H9 (cell line): ENCODE measurements around the gene SMC5. TPM values are rescaled to one million over a fixed set of nuclear protein-coding genes. Genes with fewer than 3 reads are reported as not detected.

Source experiments
- DNase-seq: peaks from one replicate; pipeline ENCODE4 v3.0.0-alpha.2; 2017
- H2AFZ ChIP-seq: one replicate; pipeline ENCODE4 v1.6.1; 2013; ENCODE audit warnings: mild to moderate bottlenecking, low read length, control low read depth, moderate library complexity
- H2AK5ac ChIP-seq: 2 replicates; pipeline ENCODE4 v1.6.1; 2013; ENCODE audit warnings: low read length, control low read depth, mixed read lengths; ENCODE audit not compliant: insufficient read length
- H2BK120ac ChIP-seq: one replicate; pipeline ENCODE4 v1.6.1; 2013; ENCODE audit warnings: low read depth, mild to moderate bottlenecking, low read length, control low read depth, inconsistent platforms; ENCODE audit not compliant: poor library complexity, severe bottlenecking
- H2BK12ac ChIP-seq: 2 replicates; pipeline ENCODE4 v1.6.1; 2013; ENCODE audit warnings: low read length, control low read depth, mixed read lengths, low read depth; ENCODE audit not compliant: insufficient read length
- H2BK15ac ChIP-seq: 2 replicates; pipeline ENCODE4 v1.6.1; 2013; ENCODE audit warnings: low read depth, low read length, control low read depth
- H2BK20ac ChIP-seq: one replicate; pipeline ENCODE4 v1.6.1; 2013; ENCODE audit warnings: low read depth, mild to moderate bottlenecking, low read length, control low read depth, inconsistent platforms; ENCODE audit not compliant: poor library complexity, severe bottlenecking
- H2BK5ac ChIP-seq: 2 replicates; pipeline ENCODE4 v1.6.1; 2013; ENCODE audit warnings: low read length, control low read depth, mixed read lengths; ENCODE audit not compliant: insufficient read length
- H3K14ac ChIP-seq: 2 replicates; pipeline ENCODE4 v1.6.1; 2013; ENCODE audit warnings: low read length, control low read depth; ENCODE audit not compliant: insufficient read depth
- H3K18ac ChIP-seq: 2 replicates; pipeline ENCODE4 v1.6.1; 2013; ENCODE audit warnings: low read depth, mild to moderate bottlenecking, mixed read lengths, low read length, control low read depth; ENCODE audit not compliant: insufficient read length
- H3K23ac ChIP-seq: 2 replicates; pipeline ENCODE4 v1.6.1; 2013; ENCODE audit warnings: low read length, control low read depth, mixed read lengths, low read depth; ENCODE audit not compliant: insufficient read length
- H3K23me2 ChIP-seq: 2 replicates; pipeline ENCODE4 v1.6.1; 2013; ENCODE audit warnings: low read depth, mild to moderate bottlenecking, mixed read lengths, low read length, control low read depth; ENCODE audit not compliant: insufficient read length, poor library complexity, severe bottlenecking
- H3K27ac ChIP-seq: 2 replicates; pipeline ENCODE4 v1.5.1; 2013; ENCODE audit warnings: low read length, control low read depth, mixed read lengths, low read depth; ENCODE audit not compliant: insufficient read length
- H3K27me3 ChIP-seq: 2 replicates; pipeline ENCODE4 v1.6.1; 2013; ENCODE audit warnings: low read length, control low read depth, inconsistent platforms; ENCODE audit not compliant: insufficient read depth
- H3K4ac ChIP-seq: 2 replicates; pipeline ENCODE4 v1.6.1; 2013; ENCODE audit warnings: low read depth, mild to moderate bottlenecking, control low read depth, inconsistent platforms, low read length, moderate library complexity
- H3K4me1 ChIP-seq: 2 replicates; pipeline ENCODE4 v1.6.1; 2013; ENCODE audit warnings: low read length, control low read depth, inconsistent platforms; ENCODE audit not compliant: insufficient read depth
- H3K4me2 ChIP-seq: 2 replicates; pipeline ENCODE4 v1.6.1; 2013; ENCODE audit warnings: low read length, control low read depth, mixed read lengths; ENCODE audit not compliant: insufficient read length, insufficient read depth
- H3K56ac ChIP-seq: 2 replicates; pipeline ENCODE4 v1.6.1; 2013; ENCODE audit warnings: low read depth, mild to moderate bottlenecking, mixed read lengths, low read length, control low read depth; ENCODE audit not compliant: insufficient read length
- H3K79me1 ChIP-seq: 2 replicates; pipeline ENCODE4 v1.6.1; 2013; ENCODE audit warnings: low read depth, mild to moderate bottlenecking, moderate library complexity, low read length, control low read depth, inconsistent platforms; ENCODE audit not compliant: insufficient read depth, poor library complexity, severe bottlenecking
- H3K79me2 ChIP-seq: 2 replicates; pipeline ENCODE4 v1.6.1; 2013; ENCODE audit warnings: low read length, control low read depth, inconsistent platforms; ENCODE audit not compliant: insufficient read depth
- H3K9ac ChIP-seq: 2 replicates; pipeline ENCODE4 v1.6.1; 2013; ENCODE audit warnings: low read length, control low read depth, mixed read lengths; ENCODE audit not compliant: insufficient read length; ENCODE audit errors: extremely low read depth
- H3K9me3 ChIP-seq: one replicate; pipeline ENCODE4 v1.6.1; 2013; ENCODE audit warnings: low read depth, low read length, inconsistent platforms; ENCODE audit not compliant: control insufficient read depth
- H3T11ph ChIP-seq: one replicate; pipeline ENCODE4 v1.6.1; 2013; ENCODE audit warnings: mild to moderate bottlenecking, low read length, control low read depth, inconsistent platforms
- H4K20me1 ChIP-seq: one replicate; pipeline ENCODE4 v1.6.1; 2013; ENCODE audit not compliant: control insufficient read depth, insufficient read length, insufficient read depth
- H4K5ac ChIP-seq: 2 replicates; pipeline ENCODE4 v1.6.1; 2013; ENCODE audit warnings: low read depth, mild to moderate bottlenecking, mixed read lengths, low read length, control low read depth; ENCODE audit not compliant: insufficient read length
- H4K8ac ChIP-seq: replicated peaks from 2 replicates; pipeline ENCODE4 v1.6.1; 2013; ENCODE audit warnings: low read length, control low read depth, mixed read lengths, low read depth; ENCODE audit not compliant: insufficient read length
- H4K91ac ChIP-seq: 2 replicates; pipeline ENCODE4 v1.6.1; 2013; ENCODE audit warnings: low read depth, mild to moderate bottlenecking, moderate library complexity, mixed read lengths, low read length, control low read depth; ENCODE audit not compliant: insufficient read length
- H3K27ac Mint-ChIP-seq, 3 experiments: 2 replicates in 2 of 3; 3 replicates in 1 of 3; pipeline ENCODE4 v1.8.0; 2020 to 2021; ENCODE audit warnings: mixed read lengths in 3 of 3, mild to moderate bottlenecking in 1 of 3, moderate library complexity in 1 of 3
- H3K27me3 Mint-ChIP-seq: 2 replicates; pipeline ENCODE4 v1.8.0; 2021; ENCODE audit warnings: low read depth, mild to moderate bottlenecking, moderate library complexity, mixed read lengths
- H3K36me3 Mint-ChIP-seq, 3 experiments: 2 replicates in 2 of 3; 3 replicates in 1 of 3; pipeline ENCODE4 v1.8.0; 2020 to 2021; ENCODE audit warnings: low read depth in 3 of 3, mixed read lengths in 3 of 3; ENCODE audit not compliant: insufficient read depth in 1 of 3
- H3K4me1 Mint-ChIP-seq, 2 experiments: 2 replicates each; pipeline ENCODE4 v1.8.0; 2020; ENCODE audit warnings: mixed read lengths in 2 of 2
- H3K4me3 Mint-ChIP-seq, 2 experiments: 2 replicates in 1 of 2; 3 replicates in 1 of 2; pipeline ENCODE4 v1.8.0; 2020 to 2021; ENCODE audit warnings: mild to moderate bottlenecking in 2 of 2, mixed read lengths in 2 of 2, moderate library complexity in 1 of 2
- H3K9me3 Mint-ChIP-seq, 2 experiments: 2 replicates in 1 of 2; 3 replicates in 1 of 2; pipeline ENCODE4 v1.8.0; 2020; ENCODE audit warnings: mild to moderate bottlenecking in 2 of 2, mixed read lengths in 2 of 2, moderate library complexity in 1 of 2
- WGBS: extraction: QIAGEN DNeasy Blood & Tissue Kit; methylation state at CpG from one replicate; pipeline ENCODE4 v1.1.7; 2013; ENCODE audit warnings: missing lambda C conversion rate, low lambda C conversion rate, mixed read lengths; ENCODE audit not compliant: insufficient read length; ENCODE audit errors: extremely low coverage; 5-methylcytosine and 5-hydroxymethylcytosine counted together
- total RNA-seq: library from RNA; stranded (reverse); gene quantifications from 2 replicates; pipeline ENCODE4 v1.2.1, GENCODE V29; 2021
- TF ChIP-seq, protein P1 (sequence below): fragments of 200-600 bp; sonication (generic); conservative IDR thresholded peaks from 3 replicates; pipeline ENCODE4 v1.8.0; 2021; ENCODE audit warnings: antibody characterized with exemption, mild to moderate bottlenecking

The SMC5 gene
- total RNA-seq, 1 experiment from 2014 or later, result 29.6 TPM

GRCh38 chr9:70290626-70291025 is 31.8 kb downstream of the SMC5 start:
- TF ChIP-seq, protein P1, sequence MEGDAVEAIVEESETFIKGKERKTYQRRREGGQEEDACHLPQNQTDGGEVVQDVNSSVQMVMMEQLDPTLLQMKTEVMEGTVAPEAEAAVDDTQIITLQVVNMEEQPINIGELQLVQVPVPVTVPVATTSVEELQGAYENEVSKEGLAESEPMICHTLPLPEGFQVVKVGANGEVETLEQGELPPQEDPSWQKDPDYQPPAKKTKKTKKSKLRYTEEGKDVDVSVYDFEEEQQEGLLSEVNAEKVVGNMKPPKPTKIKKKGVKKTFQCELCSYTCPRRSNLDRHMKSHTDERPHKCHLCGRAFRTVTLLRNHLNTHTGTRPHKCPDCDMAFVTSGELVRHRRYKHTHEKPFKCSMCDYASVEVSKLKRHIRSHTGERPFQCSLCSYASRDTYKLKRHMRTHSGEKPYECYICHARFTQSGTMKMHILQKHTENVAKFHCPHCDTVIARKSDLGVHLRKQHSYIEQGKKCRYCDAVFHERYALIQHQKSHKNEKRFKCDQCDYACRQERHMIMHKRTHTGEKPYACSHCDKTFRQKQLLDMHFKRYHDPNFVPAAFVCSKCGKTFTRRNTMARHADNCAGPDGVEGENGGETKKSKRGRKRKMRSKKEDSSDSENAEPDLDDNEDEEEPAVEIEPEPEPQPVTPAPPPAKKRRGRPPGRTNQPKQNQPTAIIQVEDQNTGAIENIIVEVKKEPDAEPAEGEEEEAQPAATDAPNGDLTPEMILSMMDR, result no peak
- Histone ChIP-seq H3K27me3 (no peaks in the 10 kb centered on the region), H4K8ac (no peak overlapping the region), H3K23ac (no peak overlapping the region), H3K18ac (no peak overlapping the region), H4K91ac (no peak overlapping the region), H3K9ac (no peak overlapping the region), H2BK20ac (no peak overlapping the region), H3K23me2 (no peaks in the 10 kb centered on the region), H3T11ph (no peak overlapping the region), H3K4ac (no peak overlapping the region), H3K14ac (no peak overlapping the region), H3K56ac (no peak overlapping the region), H4K20me1 (no peaks in the 10 kb centered on the region), H2AK5ac (no peak overlapping the region), H3K79me2 (no peaks in the 10 kb centered on the region; the same call in 1 of the 2 replicates), H3K9me3 (peaks cover 4% of the 10 kb centered on the region), H3K27ac (no peak overlapping the region), H3K79me1 (no peaks in the 10 kb centered on the region), H3K4me1 (no peaks in the 10 kb centered on the region), H4K5ac (no peak overlapping the region), H2BK5ac (no peak overlapping the region), H2BK12ac (no peak overlapping the region), H2BK15ac (no peak overlapping the region), H2AFZ (no peak overlapping the region), H3K4me2 (no peak overlapping the region), H2BK120ac (no peak overlapping the region)
- H3K4me3 Mint-ChIP-seq, result no peak overlapping the region
- H3K27ac Mint-ChIP-seq, result no peak overlapping the region
- H3K27me3 Mint-ChIP-seq, result no peaks in the 10 kb centered on the region
- no CpG with 5 or more reads among the region's 3 CpGs for WGBS
- peaks cover 38 to 70% (median 66%) of the 10 kb centered on the region in 3 experiments for H3K36me3 Mint-ChIP-seq
- no peaks in the 10 kb centered on the region for H3K4me1 Mint-ChIP-seq
- H3K9me3 Mint-ChIP-seq, result peaks cover 11% of the 10 kb centered on the region in 2 experiments; a peak in 4 of 5 replicates
- DNase-seq, result no peak
